Measurements from ENCODE around the gene PRICKLE3. TPM values are rescaled to one million over a fixed set of nuclear protein-coding genes. Genes with fewer than 3 reads are reported as not detected.

Gene PRICKLE3
- polyA plus RNA-seq, 3 donors from 2014 or later, result 2.1 to 4.1 TPM; not detected in 1

DNA sequence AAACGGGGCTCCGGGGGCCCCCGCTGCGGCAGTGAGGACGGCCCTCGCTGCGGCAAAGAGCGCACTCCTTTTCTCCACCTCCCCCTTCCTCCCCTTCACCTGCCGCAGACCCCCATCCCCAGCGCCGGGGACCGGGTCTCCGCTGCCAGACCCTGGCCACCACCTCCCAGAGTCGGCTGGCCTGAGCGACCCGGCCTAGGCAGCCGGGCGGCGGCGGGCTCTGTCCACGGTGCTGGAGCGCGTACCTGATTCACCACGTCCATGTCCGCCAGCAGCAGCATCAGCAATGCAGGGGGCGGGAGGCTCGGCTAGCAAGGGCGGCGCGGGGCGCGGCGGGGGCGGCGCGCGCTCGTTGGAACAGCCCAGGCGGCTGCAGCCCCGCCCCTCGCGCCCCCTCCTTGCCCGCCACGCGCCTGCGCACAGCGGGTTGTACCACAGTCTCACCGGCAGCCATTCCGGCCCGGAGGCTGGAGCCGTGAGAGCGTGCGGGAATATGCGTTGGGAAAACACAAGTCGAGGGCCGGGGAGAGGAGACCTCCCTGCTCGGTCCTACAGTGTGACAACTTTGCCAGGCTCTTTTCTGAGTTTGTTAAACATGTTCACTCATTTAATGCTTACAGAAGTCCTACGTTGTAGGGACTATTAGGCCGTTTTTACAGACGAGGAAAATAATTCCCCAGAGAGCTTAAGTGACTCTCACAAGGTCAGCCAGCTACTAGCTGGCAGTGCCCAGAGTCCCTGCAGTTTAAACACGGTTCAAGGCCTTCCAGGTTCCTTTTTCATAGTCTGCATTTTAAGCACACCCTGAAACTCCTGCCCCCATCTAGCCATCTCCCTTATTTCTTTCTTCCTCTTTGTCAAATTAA, 14.0 kb upstream of the PRICKLE3 start, which contains the start of gene SYP:
Gene SYP (minus strand): TSS at position 288 of the 866 bp plus-strand sequence. CDS start 7 bp downstream, at position 281.
- peaks cover 0 to 8% (median 5%) of the 10 kb centered on the region in 3 donors for H3K27me3 Mint-ChIP-seq (ENCODE audit: low read depth in 3 of 3)
- no peaks in the 10 kb centered on the region for H3K9me3 Mint-ChIP-seq
- H3K27ac Mint-ChIP-seq, result peak within 1 kb of the TSS; percentile 34 to 66 (median 56)

DNA sequence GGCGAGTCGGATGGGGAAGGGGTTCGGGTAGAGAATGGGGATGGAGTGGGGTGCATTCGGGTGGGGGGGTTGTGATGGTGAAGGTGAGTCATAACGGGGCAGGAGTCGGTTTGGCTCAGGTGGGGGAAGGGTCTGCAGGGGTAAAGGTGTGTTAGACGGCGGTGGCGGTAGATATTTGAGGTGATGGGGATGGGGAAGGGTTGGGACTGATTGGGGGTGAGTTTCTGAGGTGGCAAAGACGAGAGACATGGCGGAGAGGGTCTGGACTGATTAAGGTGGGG, 13.1 kb upstream of the PRICKLE3 start:
- H3K27ac Mint-ChIP-seq, result no peak overlapping the region
- H3K4me3 Mint-ChIP-seq, result no peak overlapping the region
- peaks cover 6 to 7% of the 10 kb centered on the region in 2 donors for H3K4me1 Mint-ChIP-seq
- no peak for DNase-seq
- peaks cover 0 to 8% (median 5%) of the 10 kb centered on the region in 3 donors for H3K27me3 Mint-ChIP-seq (ENCODE audit: low read depth in 3 of 3)
- H3K36me3 Mint-ChIP-seq, result no peaks in the 10 kb centered on the region
- H3K9me3 Mint-ChIP-seq, result no peaks in the 10 kb centered on the region

More for the DNA sequence above, 14.0 kb upstream of the PRICKLE3 start, which contains the start of gene SYP:
- DNase-seq, result peak; percentile 84 to 88 (median 87)
- H3K4me3 Mint-ChIP-seq, result peak within 1 kb of the TSS; percentile 42 to 75 (median 64)
- H3K36me3 Mint-ChIP-seq, result no peaks in the 10 kb centered on the region
- H3K4me1 Mint-ChIP-seq, result peaks cover 6 to 7% of the 10 kb centered on the region in 2 donors

- H3K4me3 Mint-ChIP-seq, result peak overlapping the region in 2 of 5 donors; percentile 11 to 31
- no peak for DNase-seq
- no peaks in the 10 kb centered on the region for H3K36me3 Mint-ChIP-seq
- H3K27me3 Mint-ChIP-seq (ENCODE audit: low read depth in 3 of 3), result peaks cover 0 to 8% (median 5%) of the 10 kb centered on the region in 3 donors
- H3K9me3 Mint-ChIP-seq, result no peaks in the 10 kb centered on the region
- H3K27ac Mint-ChIP-seq, result no peak overlapping the region
- H3K4me1 Mint-ChIP-seq, result peaks cover 7 to 8% of the 10 kb centered on the region in 2 donors
Observed at GRCh38 chrX:49198540-49199314, 12.6 kb upstream of the PRICKLE3 start.

DNA sequence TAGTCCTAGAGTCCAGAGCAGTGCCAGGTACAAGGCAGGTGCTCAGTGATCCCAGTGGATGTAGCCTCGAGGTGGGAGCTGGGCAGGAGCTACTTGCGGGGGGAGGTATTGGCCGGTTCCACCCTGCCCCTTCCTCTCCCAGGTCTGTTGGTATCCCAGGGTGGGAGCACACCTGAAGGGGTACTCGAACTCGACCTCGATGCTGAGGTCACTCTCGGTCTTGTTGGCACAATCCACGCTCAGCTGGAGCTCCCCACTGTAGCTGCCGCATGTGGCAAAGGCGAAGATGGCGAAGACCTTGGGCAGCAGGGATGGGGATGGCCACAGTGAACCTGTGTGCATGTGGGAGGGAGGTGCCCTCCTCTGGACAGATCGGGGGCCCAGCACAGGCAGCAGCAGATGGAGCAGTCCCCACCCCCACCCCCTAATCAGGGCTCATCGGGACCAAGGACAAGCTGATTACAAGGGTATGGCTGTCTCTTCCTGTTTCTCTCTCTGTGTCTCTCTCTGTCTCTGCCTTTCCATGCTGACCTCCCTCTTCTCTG, 11.4 kb upstream of the PRICKLE3 start:
- H3K4me1 Mint-ChIP-seq, result peaks cover 8 to 16% of the 10 kb centered on the region in 2 donors
- no peak for DNase-seq
- no peaks in the 10 kb centered on the region for H3K36me3 Mint-ChIP-seq
- no peaks in the 10 kb centered on the region for H3K9me3 Mint-ChIP-seq
- H3K4me3 Mint-ChIP-seq, result no peak overlapping the region
- H3K27me3 Mint-ChIP-seq (ENCODE audit: low read depth in 3 of 3), result peaks cover 0 to 8% (median 5%) of the 10 kb centered on the region in 3 donors
- H3K27ac Mint-ChIP-seq, result no peak overlapping the region

DNA sequence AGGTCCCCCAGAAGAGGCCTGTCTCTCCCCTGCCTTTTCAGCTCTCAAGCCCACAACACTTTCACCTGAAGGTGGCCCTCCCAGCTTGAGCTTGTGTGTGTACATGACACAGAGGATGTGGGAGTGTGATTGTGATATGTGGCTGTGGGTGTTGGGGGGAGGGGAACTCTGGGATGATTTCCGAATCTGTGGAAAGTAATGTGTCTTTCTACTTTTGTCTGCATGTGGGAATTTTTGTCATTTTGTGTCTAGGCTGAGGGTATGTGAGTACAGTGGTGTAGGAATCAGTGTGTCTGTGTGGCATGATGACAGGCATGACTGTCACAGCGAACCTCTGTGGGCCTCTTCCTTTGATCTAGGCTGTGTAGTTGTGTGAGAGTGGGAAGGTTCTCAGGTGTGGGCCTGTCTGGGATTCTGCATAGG, 7.4 kb upstream of the PRICKLE3 start:
- no peak for DNase-seq
- Mint-ChIP-seq H3K4me1 (peaks cover 14 to 16% of the 10 kb centered on the region in 2 donors), H3K4me3 (no peak overlapping the region), H3K27ac (no peak overlapping the region), H3K27me3 (ENCODE audit: low read depth in 3 of 3) (peaks cover 4 to 6% (median 6%) of the 10 kb centered on the region in 3 donors), H3K36me3 (no peaks in the 10 kb centered on the region), H3K9me3 (no peaks in the 10 kb centered on the region)

DNA sequence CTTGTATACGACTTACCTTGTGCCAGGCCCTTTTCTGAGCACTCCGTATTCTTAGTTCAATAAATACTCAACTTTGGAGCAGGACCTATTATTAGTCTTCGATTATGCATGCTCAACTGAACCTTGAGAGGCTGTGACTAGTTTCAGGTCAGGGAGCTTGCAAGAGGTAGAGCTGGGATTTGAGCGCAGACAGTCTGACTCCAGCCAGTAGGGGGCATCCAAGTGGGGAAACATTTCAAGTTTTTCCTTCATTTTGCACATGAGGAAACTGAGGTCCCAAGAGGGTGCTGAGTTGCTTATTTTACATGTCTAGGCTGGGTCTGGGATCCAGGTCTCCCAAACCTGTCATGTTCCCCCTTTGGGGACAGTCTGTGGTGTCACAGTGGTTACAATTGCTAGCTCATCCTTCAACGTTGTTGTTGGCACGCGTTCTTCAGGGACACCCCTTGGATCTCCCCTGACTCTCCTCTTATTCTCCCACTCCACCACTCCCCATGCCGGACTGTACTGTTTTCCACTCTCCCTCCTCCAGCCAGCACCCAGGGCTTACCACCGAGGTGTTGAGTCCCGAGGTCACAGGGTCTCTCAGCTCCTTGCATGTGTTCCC, 6.7 kb upstream of the PRICKLE3 start:
- peaks cover 11 to 16% of the 10 kb centered on the region in 2 donors for H3K4me1 Mint-ChIP-seq
- H3K4me3 Mint-ChIP-seq, result peak overlapping the region in 2 of 5 donors; percentile 33 to 45
- H3K36me3 Mint-ChIP-seq, result no peaks in the 10 kb centered on the region
- H3K27me3 Mint-ChIP-seq (ENCODE audit: low read depth in 3 of 3), result peaks cover 3 to 6% (median 4%) of the 10 kb centered on the region in 3 donors
- DNase-seq, result no peak
- H3K9me3 Mint-ChIP-seq, result no peaks in the 10 kb centered on the region
- H3K27ac Mint-ChIP-seq, result no peak overlapping the region

DNA sequence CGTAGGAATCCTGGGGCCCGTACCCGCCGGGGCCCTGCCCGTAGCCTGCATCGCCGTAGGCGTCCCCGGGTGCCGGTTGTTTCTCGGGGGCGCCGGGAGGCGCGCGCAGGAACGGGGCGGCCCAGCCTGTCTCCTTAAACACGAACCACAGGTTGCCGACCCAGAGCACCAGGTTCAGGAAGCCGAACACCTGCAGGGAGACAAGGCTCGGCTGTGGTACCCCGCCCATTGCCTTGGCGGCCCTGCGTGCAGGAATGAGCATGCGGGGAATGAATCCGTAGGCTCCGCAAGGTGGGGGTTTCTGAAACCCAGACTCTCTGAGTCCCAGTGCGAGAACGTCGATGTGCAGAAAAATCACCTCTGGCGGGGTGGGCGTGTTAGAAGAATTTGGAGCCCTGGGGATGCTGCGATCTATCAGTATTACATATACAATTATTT, 5.4 kb upstream of the PRICKLE3 start:
- Mint-ChIP-seq H3K4me1 (peaks cover 11 to 16% of the 10 kb centered on the region in 2 donors), H3K27ac (peak overlapping the region; percentile 40 to 94 (median 84)), H3K27me3 (ENCODE audit: low read depth in 3 of 3) (peaks cover 2 to 6% (median 4%) of the 10 kb centered on the region in 3 donors), H3K9me3 (no peaks in the 10 kb centered on the region), H3K4me3 (peak overlapping the region; percentile 85 to 95 (median 90)), H3K36me3 (no peaks in the 10 kb centered on the region)
- no peak for DNase-seq

- peak overlapping the region; percentile 85 to 95 (median 90) for H3K4me3 Mint-ChIP-seq
- DNase-seq, result peak; percentile 89 to 94 (median 90)
- no peaks in the 10 kb centered on the region for H3K36me3 Mint-ChIP-seq
- peak overlapping the region; percentile 80 to 94 (median 92) for H3K27ac Mint-ChIP-seq
- H3K4me1 Mint-ChIP-seq, result peaks cover 11 to 16% of the 10 kb centered on the region in 2 donors
- H3K27me3 Mint-ChIP-seq (ENCODE audit: low read depth in 3 of 3), result peaks cover 2 to 6% (median 4%) of the 10 kb centered on the region in 3 donors
- H3K9me3 Mint-ChIP-seq, result no peaks in the 10 kb centered on the region
Observed at GRCh38 chrX:49190821-49191573, 4.8 kb upstream of the PRICKLE3 start.

DNA sequence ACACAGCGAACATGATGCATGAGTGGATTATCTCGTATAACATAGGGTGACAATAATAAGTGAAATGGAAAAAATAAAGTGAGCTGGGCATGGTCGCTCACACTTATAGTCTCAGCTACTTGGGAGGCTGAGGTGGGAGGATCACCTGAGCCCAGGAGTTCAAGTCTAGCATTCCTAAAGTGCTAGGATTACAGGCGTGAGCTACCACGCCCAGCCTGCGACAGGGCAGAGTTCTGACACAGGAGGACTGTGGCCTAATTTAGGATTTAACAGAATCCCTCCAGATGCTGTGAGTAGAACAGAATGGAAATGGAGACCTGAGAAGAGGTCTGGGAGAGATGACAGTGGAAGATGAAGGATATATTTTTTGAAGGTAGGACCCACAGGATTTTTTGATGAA, 3.4 kb upstream of the PRICKLE3 start:
- H3K27ac Mint-ChIP-seq, result peak overlapping the region in 5 of 6 donors; percentile 14 to 63 (median 55)
- DNase-seq, result no peak
- no peaks in the 10 kb centered on the region for H3K36me3 Mint-ChIP-seq
- H3K4me3 Mint-ChIP-seq, result peak overlapping the region; percentile 1 to 60 (median 48)
- H3K27me3 Mint-ChIP-seq (ENCODE audit: low read depth in 3 of 3), result peaks cover 4 to 6% (median 4%) of the 10 kb centered on the region in 3 donors
- H3K4me1 Mint-ChIP-seq, result peaks cover 18 to 24% of the 10 kb centered on the region in 2 donors
- H3K9me3 Mint-ChIP-seq, result no peaks in the 10 kb centered on the region

DNA sequence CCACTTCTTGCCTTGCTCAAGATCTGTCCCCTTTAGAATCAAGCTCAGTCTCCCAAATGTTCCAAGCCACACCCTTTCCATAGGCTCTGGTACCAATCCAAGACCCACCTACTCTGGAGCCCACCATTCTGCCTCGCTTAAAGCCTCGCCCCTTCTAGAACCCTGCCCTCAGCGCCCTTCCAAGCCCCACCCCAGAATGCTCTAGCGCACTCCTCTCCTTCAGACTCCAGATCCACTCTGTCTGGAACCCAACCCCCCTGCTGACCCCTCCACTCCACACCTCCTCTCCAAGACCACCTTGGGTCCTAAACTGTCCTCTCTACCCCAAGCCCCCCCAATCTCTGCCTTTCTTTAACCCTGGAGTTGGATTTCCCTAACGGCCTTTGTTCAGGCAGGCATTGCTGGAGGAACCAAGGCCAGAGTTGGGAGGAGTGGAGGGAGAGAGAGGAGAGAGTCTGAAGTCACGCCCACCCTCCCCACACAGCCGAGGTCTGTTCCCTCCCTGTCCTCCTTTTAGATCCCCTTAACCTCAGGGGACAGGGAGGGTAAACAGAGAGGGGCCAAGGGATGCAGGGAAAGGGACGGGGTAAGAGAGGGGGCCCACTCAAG, 2.4 kb upstream of the PRICKLE3 start:
- H3K4me3 Mint-ChIP-seq, result no peak overlapping the region
- H3K9me3 Mint-ChIP-seq, result no peaks in the 10 kb centered on the region
- H3K27ac Mint-ChIP-seq, result peak overlapping the region in 1 of 6 donors; percentile 43
- peaks cover 4 to 6% (median 4%) of the 10 kb centered on the region in 3 donors for H3K27me3 Mint-ChIP-seq (ENCODE audit: low read depth in 3 of 3)
- DNase-seq, result no peak
- no peaks in the 10 kb centered on the region for H3K36me3 Mint-ChIP-seq
- peaks cover 21 to 25% of the 10 kb centered on the region in 2 donors for H3K4me1 Mint-ChIP-seq

DNA sequence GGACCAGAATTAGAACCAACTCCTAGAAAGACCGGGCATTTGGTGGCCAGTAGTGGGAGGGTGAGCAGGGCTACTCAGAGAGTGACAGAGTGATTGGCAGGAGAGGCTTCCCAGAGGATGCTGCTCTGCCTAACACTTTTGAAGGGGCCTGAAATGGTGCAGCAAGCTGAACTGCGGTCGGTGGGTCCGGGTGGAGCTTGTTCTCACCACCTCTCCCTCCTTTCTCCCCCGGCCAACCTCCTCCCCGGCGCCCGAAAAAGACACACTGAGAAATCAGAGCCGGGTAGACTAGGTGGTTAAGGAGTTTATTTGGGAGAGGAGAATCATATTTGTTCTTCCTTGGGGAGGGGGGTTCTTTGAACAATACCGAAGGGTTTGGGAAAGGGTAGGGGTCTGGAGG, 1.4 kb upstream of the PRICKLE3 start:
- DNase-seq, result no peak
- H3K4me1 Mint-ChIP-seq, result peaks cover 14 to 23% of the 10 kb centered on the region in 2 donors
- no peaks in the 10 kb centered on the region for H3K9me3 Mint-ChIP-seq
- peak overlapping the region in 1 of 6 donors; percentile 69 for H3K27ac Mint-ChIP-seq
- peaks cover 0 to under 1% (median 0%) of the 10 kb centered on the region in 3 donors for H3K36me3 Mint-ChIP-seq
- peak overlapping the region in 2 of 5 donors; percentile 15 to 42 for H3K4me3 Mint-ChIP-seq
- peaks cover 4 to 6% (median 4%) of the 10 kb centered on the region in 3 donors for H3K27me3 Mint-ChIP-seq (ENCODE audit: low read depth in 3 of 3)

GRCh38 chrX:49187028-49187394, 838 bp upstream of the PRICKLE3 start:
- DNase-seq, result no peak
- H3K27ac Mint-ChIP-seq, result peak overlapping the region in 1 of 6 donors; percentile 69
- peaks cover 4 to 6% (median 4%) of the 10 kb centered on the region in 3 donors for H3K27me3 Mint-ChIP-seq (ENCODE audit: low read depth in 3 of 3)
- peak overlapping the region in 2 of 5 donors; percentile 42 to 61 for H3K4me3 Mint-ChIP-seq
- peaks cover 0 to 4% (median 0%) of the 10 kb centered on the region in 3 donors for H3K36me3 Mint-ChIP-seq
- H3K9me3 Mint-ChIP-seq, result no peaks in the 10 kb centered on the region
- peaks cover 14 to 23% of the 10 kb centered on the region in 2 donors for H3K4me1 Mint-ChIP-seq
